ENCODE data around the gene DUSP2.

The DUSP2 gene

DNA sequence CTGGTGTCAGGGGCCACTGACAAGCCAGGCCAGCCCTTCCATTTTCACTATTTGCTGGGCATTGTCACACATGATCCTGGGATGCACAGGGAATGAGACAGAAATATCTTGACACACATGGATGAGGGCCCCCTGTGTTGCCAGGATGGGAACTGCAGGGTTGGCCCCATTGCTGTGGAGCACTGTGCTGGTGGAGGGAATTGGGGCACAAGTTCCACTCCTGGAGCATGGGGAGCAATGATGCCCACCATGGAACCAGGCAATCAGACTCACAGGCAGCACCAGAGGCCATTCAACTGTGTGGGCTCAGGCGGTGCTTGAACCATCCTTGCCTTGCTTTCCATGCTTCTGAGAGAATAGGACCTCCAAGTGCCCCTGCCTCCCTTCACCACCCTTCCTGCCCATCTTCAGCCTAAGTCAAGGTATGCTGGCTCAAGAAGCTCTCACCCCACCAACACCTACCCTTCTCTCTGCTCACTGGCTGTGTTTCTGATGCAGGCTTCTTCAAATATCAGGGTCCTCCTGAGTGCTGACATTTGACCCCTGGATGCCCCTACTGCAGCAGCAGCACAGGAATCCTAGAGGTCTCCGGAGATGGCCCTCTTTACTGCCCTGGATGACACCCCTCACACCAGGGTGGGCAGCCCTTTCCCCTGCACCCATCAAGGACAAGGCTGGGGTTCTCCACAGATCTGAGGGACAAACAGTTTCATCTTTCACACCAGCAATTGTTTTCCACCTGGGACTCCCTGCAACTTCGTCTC is 39.9 kb downstream of the DUSP2 start:
- no peak for DNase-seq (ENCODE audit: extremely low spot score)
- POLR2A ChIA-PET: no interaction called here
- no peak for TF ChIP-seq BHLHE40 (IDR thresholded peaks at IDR 0.05; ENCODE audit: borderline replicate concordance)
- TF ChIP-seq ARNT (IDR thresholded peaks at IDR 0.05): no peak
- TF ChIP-seq FOXM1 (IDR thresholded peaks at IDR 0.05; ENCODE audit: borderline replicate concordance): no peak
- TF ChIP-seq ELF4 (IDR thresholded peaks at IDR 0.05): no peak
- no peak for TF ChIP-seq FOXA1 (IDR thresholded peaks at IDR 0.05)
- TF ChIP-seq NFRKB (IDR thresholded peaks at IDR 0.05): no peak
- TF ChIP-seq ZNF384 (IDR thresholded peaks at IDR 0.05): no peak
- no peak for TF ChIP-seq FOXK2 (IDR thresholded peaks at IDR 0.05)
- CTCF ChIA-PET: no interaction called here

DNA sequence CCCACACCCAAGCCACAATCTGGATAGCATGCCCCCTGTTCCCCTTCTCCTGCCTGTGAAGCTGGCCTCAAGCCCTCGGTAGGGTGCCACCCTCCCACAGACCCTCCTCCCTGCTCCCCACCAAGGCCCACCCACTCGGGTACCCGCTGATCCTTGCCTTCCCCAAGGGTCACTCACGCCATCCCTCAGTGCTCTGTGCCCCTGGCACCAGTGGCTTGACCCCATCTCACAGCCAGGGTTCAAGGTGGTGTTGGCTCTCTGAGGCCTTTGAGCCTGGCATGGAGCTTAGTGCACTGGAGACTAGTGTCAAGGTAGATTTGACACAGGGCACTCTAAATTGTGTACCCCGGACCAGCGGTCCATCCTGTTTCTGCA is 40.8 kb downstream of the DUSP2 start:
- CTCF ChIA-PET: no interaction called here
- TF ChIP-seq ARNT (IDR thresholded peaks at IDR 0.05) (no peak), LEF1 (IDR thresholded peaks at IDR 0.05; ENCODE audit: borderline replicate concordance) (no peak), PKNOX1 (IDR thresholded peaks at IDR 0.05) (no peak), FOXK2 (IDR thresholded peaks at IDR 0.05) (no peak), SUZ12 (IDR thresholded peaks at IDR 0.05) (no peak)
- DNase-seq (ENCODE audit: extremely low spot score): no peak
- POLR2A ChIA-PET: no interaction called here

DNA sequence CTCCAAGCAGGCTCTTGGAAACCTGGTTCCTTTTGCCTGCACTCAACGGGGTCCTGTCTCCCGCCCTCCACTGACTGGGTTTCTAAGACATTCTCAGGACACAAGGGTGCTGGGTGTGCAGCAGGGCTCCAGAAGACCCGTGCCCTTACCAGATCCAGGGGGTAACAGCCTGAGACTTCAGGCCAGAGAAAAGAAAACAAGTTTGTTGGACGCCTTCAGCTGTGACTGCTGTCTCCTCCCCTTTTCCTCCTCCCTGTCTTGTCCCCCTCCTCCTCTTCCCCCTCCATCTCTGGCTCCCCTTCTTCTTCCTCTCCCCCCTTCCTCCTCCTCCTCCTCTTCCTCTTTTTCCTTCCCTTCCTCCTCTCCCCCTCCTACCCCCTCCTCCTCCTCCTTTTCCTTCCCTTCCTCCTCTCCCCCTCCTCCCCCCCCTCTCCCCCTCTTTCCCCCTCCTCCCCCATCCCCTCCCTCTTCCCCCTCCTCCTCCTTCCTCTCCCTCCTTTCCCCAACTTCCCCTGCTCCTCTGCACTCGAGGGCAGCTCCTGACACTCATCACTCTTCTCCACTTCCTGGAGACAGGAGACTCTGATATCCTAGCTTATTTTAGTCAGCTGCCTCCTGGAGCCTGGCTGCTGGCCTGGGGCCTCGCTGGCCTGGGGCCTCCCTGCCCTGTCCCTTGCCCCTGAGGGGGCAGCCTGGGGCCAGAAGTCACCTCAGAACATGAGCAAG is 41.3 kb downstream of the DUSP2 start:
- DNase-seq (ENCODE audit: extremely low spot score): no peak

GRCh38 chr2:96103187-96103601 is 42.0 kb downstream of the DUSP2 start:
- CTCF ChIA-PET: interaction anchor here (1.1 kb wide), 1 partner anchor 71 kb away, joined by 3 read pairs; no protein-coding TSS in a partner anchor
- DNase-seq (ENCODE audit: extremely low spot score): no peak
- POLR2A ChIA-PET: no interaction called here
- TF ChIP-seq BHLHE40 (IDR thresholded peaks at IDR 0.05; ENCODE audit: borderline replicate concordance) (no peak), SP1 (IDR thresholded peaks at IDR 0.05) (no peak), HDGF (IDR thresholded peaks at IDR 0.05; ENCODE audit: borderline replicate concordance) (no peak), LEF1 (IDR thresholded peaks at IDR 0.05; ENCODE audit: borderline replicate concordance) (no peak)

More for the DNA sequence above, 41.3 kb downstream of the DUSP2 start:
- POLR2A ChIA-PET: no interaction called here
- CTCF ChIA-PET: no interaction called here
- TF ChIP-seq NFRKB (IDR thresholded peaks at IDR 0.05) (no peak), PKNOX1 (IDR thresholded peaks at IDR 0.05) (no peak), SUZ12 (IDR thresholded peaks at IDR 0.05) (no peak), ELF4 (IDR thresholded peaks at IDR 0.05) (no peak), ARNT (IDR thresholded peaks at IDR 0.05) (no peak), HDGF (IDR thresholded peaks at IDR 0.05; ENCODE audit: borderline replicate concordance) (no peak), ZNF384 (IDR thresholded peaks at IDR 0.05) (no peak), TARDBP (IDR thresholded peaks at IDR 0.05) (no peak), FOXK2 (IDR thresholded peaks at IDR 0.05) (no peak)

- TF ChIP-seq ARNT (IDR thresholded peaks at IDR 0.05): no peak
- no peak for TF ChIP-seq FOXA1 (IDR thresholded peaks at IDR 0.05)
- TF ChIP-seq HDGF (IDR thresholded peaks at IDR 0.05; ENCODE audit: borderline replicate concordance): no peak
- no peak for TF ChIP-seq FOXK2 (IDR thresholded peaks at IDR 0.05)
- no peak for TF ChIP-seq ZNF384 (IDR thresholded peaks at IDR 0.05)
- TF ChIP-seq L3MBTL2 (conservative IDR thresholded peaks at IDR 0.05): no peak
- CTCF ChIA-PET: interaction anchor here (1.1 to 1.3 kb wide), 3 partner anchors 14 to 80 kb away, joined by 3 to 5 read pairs (median 3); no protein-coding TSS in a partner anchor
- POLR2A ChIA-PET: interaction anchor here (1.2 kb wide), 1 partner anchor 19 kb away, joined by 4 read pairs; no protein-coding TSS in a partner anchor
- DNase-seq (ENCODE audit: extremely low spot score): no peak
These were observed 42.5 kb downstream of the DUSP2 start for GRCh38 chr2:96102596-96103186.

- ChIA-PET POLR2A (no interaction called here), CTCF (no interaction called here)
These were observed 44.3 kb downstream of the DUSP2 start for GRCh38 chr2:96100893-96101304.

More at GRCh38 chr2:96100893-96101304, 44.3 kb downstream of the DUSP2 start:
- TF ChIP-seq FOXK2 (IDR thresholded peaks at IDR 0.05) (no peak), ELF4 (IDR thresholded peaks at IDR 0.05) (no peak), FOXA1 (IDR thresholded peaks at IDR 0.05) (no peak), ZNF384 (IDR thresholded peaks at IDR 0.05) (no peak), CTBP1 (IDR thresholded peaks at IDR 0.05; ENCODE audit: borderline replicate concordance) (no peak), NFRKB (IDR thresholded peaks at IDR 0.05) (no peak), HDGF (IDR thresholded peaks at IDR 0.05; ENCODE audit: borderline replicate concordance) (no peak)
- no peak for DNase-seq (ENCODE audit: extremely low spot score)

Measured in HEK293T (cell line).